ENCODE measurements around the gene ACCS. TPM values are rescaled to one million over a fixed set of nuclear protein-coding genes. Genes with fewer than 3 reads are reported as not detected.

Gene ACCS
- total RNA-seq, 1 donor from 2014 or later, result 14.2 TPM

DNA sequence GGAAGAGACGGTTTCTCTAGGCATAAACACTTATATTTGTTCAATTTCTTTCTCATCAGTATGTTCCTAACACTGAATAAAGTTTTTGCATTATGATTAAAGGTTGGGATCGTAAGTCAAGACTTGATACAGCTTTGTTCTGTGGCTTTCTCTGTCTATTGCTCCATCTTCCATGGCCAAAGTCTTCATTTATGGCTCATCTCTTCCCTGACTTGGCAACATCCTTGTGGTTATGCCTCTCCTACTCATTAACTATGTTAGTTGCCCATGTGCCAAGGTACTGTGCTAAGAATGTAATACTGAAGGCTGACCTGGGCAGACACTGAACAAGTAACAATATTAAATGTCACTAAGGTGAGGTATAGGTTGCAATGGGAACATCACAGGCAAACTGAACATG is 19.9 kb upstream of the ACCS start:
- no peaks in the 10 kb centered on the region for H3K36me3 Mint-ChIP-seq
- no peak overlapping the region for H3K27ac Mint-ChIP-seq
- no peak overlapping the region for H3K4me3 Mint-ChIP-seq
- DNase-seq (ENCODE audit: extremely low spot score, unreplicated experiment), result no peak
- peaks cover 45% of the 10 kb centered on the region for H3K27me3 Mint-ChIP-seq
- H3K4me1 Mint-ChIP-seq (ENCODE audit: unreplicated experiment), result no peaks in the 10 kb centered on the region
- peaks cover 3% of the 10 kb centered on the region for H3K9me3 Mint-ChIP-seq
- TF ChIP-seq, protein P1, sequence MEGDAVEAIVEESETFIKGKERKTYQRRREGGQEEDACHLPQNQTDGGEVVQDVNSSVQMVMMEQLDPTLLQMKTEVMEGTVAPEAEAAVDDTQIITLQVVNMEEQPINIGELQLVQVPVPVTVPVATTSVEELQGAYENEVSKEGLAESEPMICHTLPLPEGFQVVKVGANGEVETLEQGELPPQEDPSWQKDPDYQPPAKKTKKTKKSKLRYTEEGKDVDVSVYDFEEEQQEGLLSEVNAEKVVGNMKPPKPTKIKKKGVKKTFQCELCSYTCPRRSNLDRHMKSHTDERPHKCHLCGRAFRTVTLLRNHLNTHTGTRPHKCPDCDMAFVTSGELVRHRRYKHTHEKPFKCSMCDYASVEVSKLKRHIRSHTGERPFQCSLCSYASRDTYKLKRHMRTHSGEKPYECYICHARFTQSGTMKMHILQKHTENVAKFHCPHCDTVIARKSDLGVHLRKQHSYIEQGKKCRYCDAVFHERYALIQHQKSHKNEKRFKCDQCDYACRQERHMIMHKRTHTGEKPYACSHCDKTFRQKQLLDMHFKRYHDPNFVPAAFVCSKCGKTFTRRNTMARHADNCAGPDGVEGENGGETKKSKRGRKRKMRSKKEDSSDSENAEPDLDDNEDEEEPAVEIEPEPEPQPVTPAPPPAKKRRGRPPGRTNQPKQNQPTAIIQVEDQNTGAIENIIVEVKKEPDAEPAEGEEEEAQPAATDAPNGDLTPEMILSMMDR (conservative IDR thresholded peaks at IDR 0.05), result no peak

DNA sequence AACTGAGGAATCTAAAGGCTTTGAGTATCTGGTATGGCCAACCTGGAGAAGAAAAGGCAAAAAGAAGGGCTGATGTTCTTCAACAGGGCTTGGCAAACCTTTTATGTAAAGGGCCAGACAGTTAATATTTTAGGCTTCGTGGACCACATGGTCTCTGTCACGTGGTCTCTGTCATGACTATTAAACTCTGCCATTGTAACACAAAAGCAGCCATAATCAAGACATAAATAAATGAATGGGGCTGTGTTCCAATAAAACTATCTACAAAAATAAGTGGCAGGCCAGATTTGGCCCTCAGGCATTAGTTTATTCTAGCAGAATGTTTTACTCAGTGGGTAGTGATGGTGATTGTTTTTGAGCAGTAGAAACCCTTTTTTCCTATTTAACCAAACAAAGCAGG is 18.8 kb upstream of the ACCS start:
- Mint-ChIP-seq H3K27me3 (peaks cover 44% of the 10 kb centered on the region), H3K9me3 (no peaks in the 10 kb centered on the region), H3K27ac (no peak overlapping the region), H3K4me3 (no peak overlapping the region), H3K36me3 (no peaks in the 10 kb centered on the region), H3K4me1 (ENCODE audit: unreplicated experiment) (no peaks in the 10 kb centered on the region)
- TF ChIP-seq, protein P1 (conservative IDR thresholded peaks at IDR 0.05), result no peak
- no peak for DNase-seq (ENCODE audit: extremely low spot score, unreplicated experiment)

DNA sequence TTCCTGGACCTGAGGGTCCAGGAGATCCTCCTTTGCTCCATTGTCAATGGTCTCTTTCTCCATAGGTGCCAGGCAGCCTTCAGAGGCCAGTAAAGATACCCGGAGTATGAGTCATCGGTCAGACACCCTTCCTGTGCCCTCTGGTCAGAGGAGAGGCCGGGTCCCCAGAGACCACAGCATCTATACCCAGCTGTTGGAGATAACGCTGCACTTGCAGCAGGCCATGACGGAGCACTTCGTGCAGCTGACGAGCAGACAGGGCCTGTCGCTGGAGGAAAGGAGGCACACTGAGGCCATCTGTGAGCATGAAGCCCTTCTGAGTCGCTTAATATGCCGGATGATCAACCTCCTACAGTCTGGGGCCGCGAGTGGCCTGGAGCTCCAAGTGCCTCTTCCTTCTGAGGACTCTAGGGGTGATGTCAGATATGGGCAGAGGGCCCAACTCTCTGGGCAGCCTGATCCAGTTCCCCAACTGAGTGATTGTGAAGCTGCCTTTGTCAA is 18.1 kb upstream of the ACCS start, which contains the start of gene ACCSL:
TSS of gene ACCSL (plus strand) at position 51 of the 501 bp plus-strand sequence. CDS start at position 107, 56 bp downstream.
- Mint-ChIP-seq H3K36me3 (no peaks in the 10 kb centered on the region), H3K27me3 (peaks cover 46% of the 10 kb centered on the region), H3K4me3 (no peak within 1 kb of the TSS), H3K9me3 (no peaks in the 10 kb centered on the region), H3K27ac (no peak within 1 kb of the TSS), H3K4me1 (ENCODE audit: unreplicated experiment) (no peaks in the 10 kb centered on the region)
- no peak for DNase-seq (ENCODE audit: extremely low spot score, unreplicated experiment)
- TF ChIP-seq, protein P1 (conservative IDR thresholded peaks at IDR 0.05), result no peak

DNA sequence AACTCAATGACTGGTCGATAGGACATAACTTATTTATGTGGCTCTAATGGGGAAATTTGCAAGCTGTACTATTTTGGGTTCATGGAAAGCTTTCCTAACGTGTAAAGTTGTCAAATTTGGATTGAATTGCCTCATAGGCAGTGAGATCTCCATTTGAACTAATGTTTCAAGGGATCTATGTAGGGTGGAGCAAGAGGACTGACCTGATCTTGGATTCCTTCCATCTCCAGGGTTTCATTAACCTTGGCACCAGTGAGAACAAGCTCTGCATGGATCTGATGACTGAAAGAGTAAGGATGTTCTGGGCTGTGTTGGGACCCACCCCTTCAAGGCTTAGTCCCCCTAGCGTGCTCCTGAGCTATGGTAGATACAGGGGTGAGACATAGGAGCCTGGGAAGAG is 16.2 kb upstream of the ACCS start:
- H3K27ac Mint-ChIP-seq, result no peak overlapping the region
- H3K4me1 Mint-ChIP-seq (ENCODE audit: unreplicated experiment), result no peaks in the 10 kb centered on the region
- no peak for DNase-seq (ENCODE audit: extremely low spot score, unreplicated experiment)
- no peaks in the 10 kb centered on the region for H3K9me3 Mint-ChIP-seq
- H3K27me3 Mint-ChIP-seq, result peaks cover 36% of the 10 kb centered on the region
- H3K4me3 Mint-ChIP-seq, result no peak overlapping the region
- no peaks in the 10 kb centered on the region for H3K36me3 Mint-ChIP-seq
- TF ChIP-seq, protein P1 (conservative IDR thresholded peaks at IDR 0.05), result no peak

DNA sequence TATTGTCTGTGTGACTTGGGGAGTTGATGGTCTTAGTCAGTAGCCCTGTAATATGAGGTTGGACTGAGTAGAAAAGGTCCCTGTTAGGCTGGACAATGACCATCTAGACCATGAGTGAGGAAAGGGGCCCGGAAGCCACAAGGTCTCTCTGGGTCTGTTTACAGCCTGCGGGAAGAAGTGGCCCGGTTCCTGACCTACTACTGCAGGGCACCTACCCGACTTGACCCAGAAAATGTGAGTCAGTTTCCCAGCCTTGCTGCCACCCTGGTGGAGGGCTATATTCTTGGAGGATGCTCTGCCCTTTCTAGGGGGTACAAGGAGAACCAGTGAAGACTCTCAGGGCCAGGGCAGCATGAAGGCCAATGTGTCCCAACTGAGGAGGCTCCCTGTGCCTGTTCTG is 14.9 kb upstream of the ACCS start:
- Mint-ChIP-seq H3K4me3 (no peak overlapping the region), H3K27ac (no peak overlapping the region), H3K4me1 (ENCODE audit: unreplicated experiment) (no peaks in the 10 kb centered on the region), H3K36me3 (no peaks in the 10 kb centered on the region), H3K9me3 (no peaks in the 10 kb centered on the region), H3K27me3 (peaks cover 34% of the 10 kb centered on the region)
- DNase-seq (ENCODE audit: extremely low spot score, unreplicated experiment), result no peak
- TF ChIP-seq, protein P1 (conservative IDR thresholded peaks at IDR 0.05), result no peak

DNA sequence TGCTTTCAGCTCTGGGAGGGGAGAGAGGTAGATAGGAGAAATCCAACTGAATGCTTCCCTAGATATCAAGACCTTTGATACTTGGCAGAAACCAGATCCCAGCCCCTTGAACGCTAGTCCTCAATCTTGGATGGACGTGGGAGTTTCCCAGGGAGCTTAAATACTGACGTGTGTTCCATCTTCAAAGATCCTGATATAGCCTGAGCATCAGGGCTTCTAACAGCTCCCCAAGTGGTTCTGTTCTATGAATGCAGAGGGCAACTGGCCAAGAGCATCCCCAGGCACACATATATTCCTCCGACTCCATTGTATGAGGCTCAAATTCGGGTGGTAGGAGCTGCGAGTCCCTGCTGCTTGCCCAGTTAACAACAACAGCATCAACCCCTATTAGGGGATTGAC is 8.7 kb upstream of the ACCS start:
- Mint-ChIP-seq H3K4me3 (no peak overlapping the region), H3K27ac (no peak overlapping the region), H3K36me3 (no peaks in the 10 kb centered on the region), H3K9me3 (no peaks in the 10 kb centered on the region), H3K27me3 (peaks cover 16% of the 10 kb centered on the region), H3K4me1 (ENCODE audit: unreplicated experiment) (no peaks in the 10 kb centered on the region)
- TF ChIP-seq, protein P1 (conservative IDR thresholded peaks at IDR 0.05), result no peak
- DNase-seq (ENCODE audit: extremely low spot score, unreplicated experiment), result no peak
